H1 (cell line): Measurements from ENCODE around the gene DOHH. TPM values are rescaled to one million over a fixed set of nuclear protein-coding genes. Genes with fewer than 3 reads are reported as not detected.

Experiments used
- ASH2L ChIP-seq: fragments of 200-600, 300-600 bp; sonication (generic); IDR thresholded peaks from one replicate; pipeline ENCODE4 v1.7.1; 2017; ENCODE audit warnings: low read length
- BCL11A ChIP-seq, 2 experiments: IDR thresholded peaks; one replicate each; pipeline ENCODE4 v1.6.1; 2011; ENCODE audit warnings: low read depth in 2 of 2, low read length in 2 of 2, mild to moderate bottlenecking in 2 of 2
- CBX8 ChIP-seq: fragments of 300-800, 300-1000 bp; sonication (generic); IDR thresholded peaks from 2 replicates; pipeline ENCODE4 v1.7.1; 2016; ENCODE audit warnings: low read depth, low read length, borderline replicate concordance
- CHD2 ChIP-seq: IDR thresholded peaks from 2 replicates; pipeline ENCODE4 v1.6.1; 2012; ENCODE audit warnings: low read length, improper control_type of control experiment
- EP300 ChIP-seq, 2 experiments: IDR thresholded peaks; 1 replicate in 1 of 2; 2 replicates in 1 of 2; pipeline ENCODE4 v1.6.1; 2011 to 2012; ENCODE audit warnings: low read depth in 2 of 2, low read length in 2 of 2, mild to moderate bottlenecking in 2 of 2, borderline replicate concordance in 1 of 2, inconsistent platforms in 1 of 2, moderate library complexity in 1 of 2
- GABPA ChIP-seq: IDR thresholded peaks from 2 replicates; pipeline ENCODE4 v1.6.1; 2011; ENCODE audit warnings: mild to moderate bottlenecking, low read length, moderate library complexity, borderline replicate concordance; ENCODE audit not compliant: insufficient read depth
- HDAC2 ChIP-seq, 2 experiments: fragments of 300-600 bp in 1 of 2; sonication (generic) in 1 of 2; IDR thresholded peaks; 2 replicates each; pipeline ENCODE4 v1.6.1; 2011 to 2012; ENCODE audit warnings: low read depth in 2 of 2, low read length in 2 of 2, mild to moderate bottlenecking in 2 of 2, moderate library complexity in 2 of 2, borderline replicate concordance in 1 of 2, inconsistent platforms in 1 of 2
- HDAC6 ChIP-seq: IDR thresholded peaks from one replicate; pipeline ENCODE4 v1.7.1; 2012; ENCODE audit warnings: low read depth, mild to moderate bottlenecking, inconsistent platforms, low read length, moderate library complexity
- KDM4A ChIP-seq: IDR thresholded peaks from one replicate; pipeline ENCODE4 v1.7.1; 2012; ENCODE audit warnings: low read depth, mild to moderate bottlenecking, moderate library complexity, low read length, inconsistent platforms; ENCODE audit not compliant: severe bottlenecking
- NRF1 ChIP-seq: IDR thresholded peaks from 2 replicates; pipeline ENCODE4 v1.6.1; 2011; ENCODE audit warnings: mild to moderate bottlenecking, low read depth, low read length, improper control_type of control experiment
- PHF8 ChIP-seq: fragments of 200-600 bp; sonication (generic); conservative IDR thresholded peaks from 2 replicates; pipeline ENCODE4 v1.7.1; 2012; ENCODE audit warnings: low read depth, mild to moderate bottlenecking, inconsistent platforms, low read length, moderate library complexity
- POLR2A ChIP-seq, 2 experiments: IDR thresholded peaks; 1 replicate in 1 of 2; 2 replicates in 1 of 2; pipeline ENCODE4 v1.6.1; 2011; ENCODE audit warnings: low read depth in 2 of 2, low read length in 2 of 2, mild to moderate bottlenecking in 2 of 2; ENCODE audit errors: control extremely low read depth in 1 of 2
- RNF2 ChIP-seq: fragments of 200-900, 300-1000 bp; sonication (generic); IDR thresholded peaks from 2 replicates; pipeline ENCODE4 v1.7.1; 2016; ENCODE audit warnings: borderline replicate concordance, low read depth, mild to moderate bottlenecking, antibody characterized with exemption, low read length; ENCODE audit not compliant: poor library complexity, severe bottlenecking; ENCODE audit errors: missing control alignments
- SAP30 ChIP-seq: fragments of 300-600 bp; sonication (generic); IDR thresholded peaks from 2 replicates; pipeline ENCODE4 v1.7.1; 2012; ENCODE audit warnings: low read length, moderate library complexity, mild to moderate bottlenecking, inconsistent platforms; ENCODE audit not compliant: insufficient read depth, insufficient replicate concordance
- SIN3A ChIP-seq, 2 experiments: IDR thresholded peaks in 1 of 2; conservative IDR thresholded peaks in 1 of 2; 2 replicates each; pipeline ENCODE4 v1.6.1; 2011 to 2012; ENCODE audit warnings: low read length in 2 of 2, improper control_type of control experiment in 1 of 2, low read depth in 1 of 2, mild to moderate bottlenecking in 1 of 2
- SRF ChIP-seq: IDR thresholded peaks from 2 replicates; pipeline ENCODE4 v1.6.1; 2011; ENCODE audit warnings: mild to moderate bottlenecking, low read depth, low read length, moderate library complexity
- TAF1 ChIP-seq: IDR thresholded peaks from 2 replicates; pipeline ENCODE4 v1.6.1; 2011; ENCODE audit warnings: mild to moderate bottlenecking, low read depth, low read length
- TBP ChIP-seq: IDR thresholded peaks from 2 replicates; pipeline ENCODE4 v1.6.1; 2011; ENCODE audit warnings: low read depth, low read length, improper control_type of control experiment
- polyA plus RNA-seq, 7 experiments: library from polyadenylated mRNA; depleted of rRNA in 3 of 7; stranded (reverse) in 5 of 7; unstranded in 2 of 7; fragments of >200 nt in 5 of 7; fragments of 200-250 nt in 2 of 7; gene quantifications; 1 replicate in 5 of 7; 2 replicates in 1 of 7; 4 replicates in 1 of 7; pipeline versions ENCODE4 v1.2.1 to v1.2.3, GENCODE V29; 2011 to 2013; ENCODE audit warnings: missing spikeins in 2 of 7, mixed read lengths in 2 of 7
- total RNA-seq: library from RNA; stranded (reverse); fragmentation: NEBNext Ultra II Directional; extraction: Animal tissue kit (Norgen Biotek cat#: 25700); gene quantifications from 2 replicates; pipeline ENCODE4 v1.2.1, GENCODE V29; 2021
- TF ChIP-seq, protein P1 (sequence below), 3 experiments: IDR thresholded peaks; 1 replicate in 2 of 3; 2 replicates in 1 of 3; pipeline versions ENCODE4 v1.5.1 to v1.6.1; 2011; ENCODE audit warnings: low read length in 3 of 3, mild to moderate bottlenecking in 3 of 3, inconsistent platforms in 2 of 3, low read depth in 1 of 3, moderate library complexity in 1 of 3; ENCODE audit not compliant: insufficient read depth in 1 of 3; ENCODE audit errors: control extremely low read depth in 1 of 3

The DOHH gene
- total and polyA plus RNA-seq, 2 of the 8 experiments (the other 6 are each of a cell fraction or from before 2014, with no cell fraction given), result 7.3 to 17.7 TPM

DNA sequence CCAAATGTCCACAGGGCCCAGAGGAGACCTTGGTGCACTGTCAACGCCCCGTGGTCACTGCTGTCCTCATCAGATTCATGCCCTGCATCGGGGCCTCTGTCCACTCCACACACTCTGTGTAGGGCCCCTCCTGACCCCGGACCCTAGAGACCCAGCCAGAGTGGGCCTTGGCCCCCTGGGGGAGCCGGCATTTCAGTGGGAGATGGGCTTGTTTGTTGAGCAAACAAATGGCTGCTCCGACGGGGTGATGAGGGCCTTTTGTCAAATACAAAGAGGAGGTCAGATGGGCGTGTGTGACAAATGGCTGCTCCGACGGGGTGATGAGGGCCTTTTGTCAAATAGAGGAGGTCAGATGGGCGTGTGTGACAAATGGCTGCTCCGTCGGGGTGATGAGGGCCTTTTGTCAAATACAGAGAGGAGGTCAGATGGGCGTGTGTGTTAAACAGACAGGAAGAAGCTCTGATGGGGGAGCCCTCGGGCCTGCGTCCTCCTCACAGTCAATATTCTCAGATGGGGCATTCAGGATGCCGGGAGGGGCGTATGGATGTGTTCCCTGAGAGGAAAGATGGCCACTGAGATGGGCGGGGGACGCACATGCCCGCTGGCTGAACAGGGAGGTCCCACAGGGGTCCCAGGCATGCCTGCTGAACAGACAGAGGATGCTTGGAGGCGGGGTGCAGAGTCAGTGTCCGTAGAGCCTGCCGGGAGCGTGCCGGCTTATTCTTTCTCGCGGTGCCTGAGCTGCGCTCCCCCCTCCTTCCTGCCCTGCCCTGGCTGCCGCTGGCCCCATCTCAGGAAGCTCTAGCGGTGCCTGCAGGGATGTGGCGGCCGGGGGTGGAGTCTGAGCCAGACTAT, 56.4 kb downstream of the DOHH start (continued):
- TF ChIP-seq, protein P1, sequence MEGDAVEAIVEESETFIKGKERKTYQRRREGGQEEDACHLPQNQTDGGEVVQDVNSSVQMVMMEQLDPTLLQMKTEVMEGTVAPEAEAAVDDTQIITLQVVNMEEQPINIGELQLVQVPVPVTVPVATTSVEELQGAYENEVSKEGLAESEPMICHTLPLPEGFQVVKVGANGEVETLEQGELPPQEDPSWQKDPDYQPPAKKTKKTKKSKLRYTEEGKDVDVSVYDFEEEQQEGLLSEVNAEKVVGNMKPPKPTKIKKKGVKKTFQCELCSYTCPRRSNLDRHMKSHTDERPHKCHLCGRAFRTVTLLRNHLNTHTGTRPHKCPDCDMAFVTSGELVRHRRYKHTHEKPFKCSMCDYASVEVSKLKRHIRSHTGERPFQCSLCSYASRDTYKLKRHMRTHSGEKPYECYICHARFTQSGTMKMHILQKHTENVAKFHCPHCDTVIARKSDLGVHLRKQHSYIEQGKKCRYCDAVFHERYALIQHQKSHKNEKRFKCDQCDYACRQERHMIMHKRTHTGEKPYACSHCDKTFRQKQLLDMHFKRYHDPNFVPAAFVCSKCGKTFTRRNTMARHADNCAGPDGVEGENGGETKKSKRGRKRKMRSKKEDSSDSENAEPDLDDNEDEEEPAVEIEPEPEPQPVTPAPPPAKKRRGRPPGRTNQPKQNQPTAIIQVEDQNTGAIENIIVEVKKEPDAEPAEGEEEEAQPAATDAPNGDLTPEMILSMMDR (IDR thresholded peaks at IDR 0.05; ENCODE audit: control extremely low read depth in 1 of 3, insufficient read depth in 1 of 3, low read depth in 1 of 3, low read length in 3 of 3), result peak in 1 of 3 experiments; percentile 13; a peak in 1 of 4 replicates
- TF ChIP-seq POLR2A (IDR thresholded peaks at IDR 0.05; ENCODE audit: control extremely low read depth in 1 of 2, low read depth in 2 of 2, low read length in 2 of 2), result peak in 1 of 2 experiments; percentile 60; a peak in 2 of 3 replicates
- TF ChIP-seq SRF, result no peak
- TF ChIP-seq RNF2, result no peak
- peak; percentile 68; the same call in 1 of the 2 replicates for TF ChIP-seq GABPA
- TF ChIP-seq TBP, result peak; percentile 41; the same call in 1 of the 2 replicates
- TF ChIP-seq KDM4A, result no peak
- TF ChIP-seq PHF8, result no peak
- no peak for TF ChIP-seq HDAC2 (IDR thresholded peaks at IDR 0.05; ENCODE audit: borderline replicate concordance in 1 of 2, low read depth in 2 of 2, low read length in 2 of 2)
- TF ChIP-seq EP300 (IDR thresholded peaks at IDR 0.05; ENCODE audit: borderline replicate concordance in 1 of 2, low read depth in 2 of 2, low read length in 2 of 2), result 0 out of 3 replicates have a peak, but pooled peaks of 1 of the 2 experiments have one; percentile 31
- no peak for TF ChIP-seq NRF1
- no peak for TF ChIP-seq BCL11A (IDR thresholded peaks at IDR 0.05; ENCODE audit: low read depth in 2 of 2, low read length in 2 of 2)
- TF ChIP-seq SIN3A (conservative IDR thresholded peaks at IDR 0.05 in 1 of 2, IDR thresholded peaks at IDR 0.05 in 1 of 2; ENCODE audit: low read depth in 1 of 2, low read length in 2 of 2), result no peak
- no peak for TF ChIP-seq ASH2L
- peak; percentile 69; the same call in 1 of the 2 replicates for TF ChIP-seq CHD2
- no peak for TF ChIP-seq CBX8
- TF ChIP-seq TAF1, result 0 out of 2 replicates have a peak, but pooled peaks have one; percentile 15
- TF ChIP-seq HDAC6, result no peak
- no peak for TF ChIP-seq SAP30
